CD14-positive monocyte (primary cell): Measurements from ENCODE around the gene PIP5K1A. TPM values are rescaled to one million over a fixed set of nuclear protein-coding genes. Genes with fewer than 3 reads are reported as not detected.

ENCODE experiments used
- DNase-seq, 3 donors: peaks; one replicate each; pipeline ENCODE4 v3.0.0-alpha.2; 2011 to 2022
- H2AFZ ChIP-seq: 2 replicates; pipeline ENCODE4 v1.6.0; 2012; ENCODE audit warnings: mild to moderate bottlenecking, low read depth, low read length, inconsistent platforms; ENCODE audit not compliant: insufficient read depth, poor library complexity, severe bottlenecking
- H3K27ac ChIP-seq, 2 donors: 1 replicate in 1 of 2; 2 replicates in 1 of 2; pipeline ENCODE4 v1.5.1; 2012 to 2013; ENCODE audit warnings: low read length in 2 of 2, control low read depth in 1 of 2, inconsistent platforms in 1 of 2, low read depth in 1 of 2, mild to moderate bottlenecking in 1 of 2
- H3K27me3 ChIP-seq, 2 donors: one replicate each; pipeline versions ENCODE4 v1.6.0 to v1.6.1; 2011 to 2013; ENCODE audit warnings: low read length in 2 of 2; ENCODE audit not compliant: control insufficient read depth in 2 of 2, insufficient read depth in 2 of 2
- H3K36me3 ChIP-seq, 2 donors: replicated peaks in 1 of 2; 1 replicate in 1 of 2; 2 replicates in 1 of 2; pipeline versions ENCODE4 v1.5.1 to v1.6.1; 2012 to 2013; ENCODE audit warnings: low read length in 2 of 2, control low read depth in 1 of 2, inconsistent platforms in 1 of 2, mild to moderate bottlenecking in 1 of 2; ENCODE audit not compliant: insufficient read depth in 2 of 2, control insufficient read depth in 1 of 2
- H3K4me1 ChIP-seq, 2 donors: 1 replicate in 1 of 2; 2 replicates in 1 of 2; pipeline versions ENCODE4 v1.5.1 to v1.6.1; 2012 to 2013; ENCODE audit warnings: low read length in 2 of 2, control low read depth in 1 of 2, inconsistent platforms in 1 of 2, mild to moderate bottlenecking in 1 of 2, moderate library complexity in 1 of 2; ENCODE audit not compliant: insufficient read depth in 2 of 2, control insufficient read depth in 1 of 2
- H3K4me2 ChIP-seq: replicated peaks from 2 replicates; pipeline ENCODE3; 2012; ENCODE audit warnings: low read length, moderate library complexity, mild to moderate bottlenecking; ENCODE audit not compliant: poor library complexity, severe bottlenecking; ENCODE audit errors: extremely low read depth
- H3K4me3 ChIP-seq, 3 experiments: fragments of 200-600 bp in 1 of 3; sonication (generic) in 1 of 3; replicated peaks in 1 of 3; 1 replicate in 2 of 3; 2 replicates in 1 of 3; pipeline ENCODE4 v1.5.1; 2011 to 2013; ENCODE audit warnings: low read length in 3 of 3, mild to moderate bottlenecking in 3 of 3, control low read depth in 2 of 3, low read depth in 2 of 3, inconsistent platforms in 1 of 3, moderate library complexity in 1 of 3
- H3K79me2 ChIP-seq: 2 replicates; pipeline ENCODE4 v1.6.0; 2012; ENCODE audit warnings: mild to moderate bottlenecking, control low read depth, inconsistent platforms, low read length, moderate library complexity; ENCODE audit not compliant: insufficient read depth
- H3K9ac ChIP-seq: 2 replicates; pipeline ENCODE4 v1.6.0; 2017; ENCODE audit warnings: low read length, mild to moderate bottlenecking; ENCODE audit not compliant: insufficient read depth, poor library complexity, severe bottlenecking
- H3K9me3 ChIP-seq, 2 donors: replicated peaks in 1 of 2; 1 replicate in 1 of 2; 2 replicates in 1 of 2; pipeline versions ENCODE4 v1.5.1 to v1.6.1; 2012 to 2013; ENCODE audit warnings: low read length in 2 of 2, control low read depth in 1 of 2; ENCODE audit not compliant: control insufficient read depth in 1 of 2, insufficient read depth in 1 of 2
- H4K20me1 ChIP-seq: 2 replicates; pipeline ENCODE4 v1.6.0; 2012; ENCODE audit warnings: mild to moderate bottlenecking, low read length, control low read depth, moderate library complexity; ENCODE audit not compliant: insufficient read depth
- H3K27ac Mint-ChIP-seq, 7 donors: one replicate each; pipeline ENCODE4 v1.8.0; 2020; ENCODE audit warnings: mild to moderate bottlenecking in 7 of 7, mixed read lengths in 7 of 7, moderate library complexity in 6 of 7, inconsistent platforms in 2 of 7
- H3K27me3 Mint-ChIP-seq, 3 donors: one replicate each; pipeline ENCODE4 v1.8.0; 2021 to 2022; ENCODE audit warnings: low read depth in 3 of 3, mild to moderate bottlenecking in 3 of 3, mixed read lengths in 3 of 3, moderate library complexity in 3 of 3, inconsistent platforms in 1 of 3
- H3K36me3 Mint-ChIP-seq, 2 donors: one replicate each; pipeline ENCODE4 v1.8.0; 2020; ENCODE audit warnings: mixed read lengths in 2 of 2, inconsistent platforms in 1 of 2, mild to moderate bottlenecking in 1 of 2
- H3K4me1 Mint-ChIP-seq: one replicate; pipeline ENCODE4 v1.8.0; 2020; ENCODE audit warnings: mild to moderate bottlenecking, mixed read lengths
- H3K4me3 Mint-ChIP-seq, 2 donors: one replicate each; pipeline ENCODE4 v1.8.0; 2020; ENCODE audit warnings: mild to moderate bottlenecking in 2 of 2, mixed read lengths in 2 of 2, moderate library complexity in 1 of 2
- H3K9me3 Mint-ChIP-seq, 7 donors: one replicate each; pipeline ENCODE4 v1.8.0; 2020 to 2022; ENCODE audit warnings: mixed read lengths in 7 of 7, mild to moderate bottlenecking in 6 of 7, moderate library complexity in 6 of 7, inconsistent platforms in 2 of 7
- CTCF ChIP-seq: fragments of 200-600 bp; IDR thresholded peaks from one replicate; pipeline ENCODE4 v1.8.0; 2022; ENCODE audit warnings: antibody characterized with exemption, mild to moderate bottlenecking
- WGBS: methylation state at CpG from one replicate; pipeline ENCODE4 v1.1.5; 2013; ENCODE audit warnings: missing lambda C conversion rate; ENCODE audit not compliant: insufficient coverage; 5-methylcytosine and 5-hydroxymethylcytosine counted together
- intact Hi-C, 2 donors: fragments of 100-400 bp; cut with micrococcal nuclease; formaldehyde crosslinking; loops; one replicate each; pipeline versions ENCODE4 v1.15.0 to v1.15.1; 2023
- polyA plus RNA-seq, 3 donors: library from polyadenylated mRNA; depleted of rRNA in 1 of 3; unstranded in 2 of 3; stranded (reverse) in 1 of 3; fragments of 300-500 nt in 2 of 3; fragments of >200 nt in 1 of 3; fragmentation: Illumina TruSeq in 2 of 3; gene quantifications; 1 replicate in 2 of 3; 2 replicates in 1 of 3; pipeline ENCODE4 v1.2.3, GENCODE V29; 2012 to 2021

The PIP5K1A gene
- polyA plus RNA-seq, 3 donors: 10.8 to 47.7 (median 11.7) TPM

DNA sequence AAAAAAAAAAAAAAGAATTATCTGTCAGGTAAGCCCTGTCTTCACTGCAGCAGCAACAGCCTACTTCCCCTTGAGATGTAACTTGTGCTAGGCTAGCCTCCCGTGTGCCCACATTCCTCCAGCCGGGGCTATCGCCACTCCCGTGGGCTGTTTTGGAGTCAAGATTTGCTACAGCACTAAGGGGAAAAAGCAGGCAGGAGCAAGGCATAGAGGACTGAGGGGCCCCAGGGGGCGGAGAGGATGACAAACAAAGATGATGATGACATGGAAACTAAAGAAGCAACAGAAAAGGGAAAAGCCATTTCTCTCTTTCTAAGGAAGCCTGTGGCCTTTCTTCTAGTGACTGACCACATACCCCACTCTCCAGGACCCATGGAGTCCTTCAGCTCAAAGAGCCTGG lies 40.0 kb upstream of the PIP5K1A start:
- whole genome bisulfite sequencing: 0% methylated on average over 3 of the region's 5 CpGs
- H3K27me3 Mint-ChIP-seq: peaks cover 0 to 7% (median 0%) of the 10 kb centered on the region in 3 donors
- H3K79me2 ChIP-seq: peaks cover 66% of the 10 kb centered on the region
- H3K36me3 Mint-ChIP-seq: peaks cover 36 to 45% of the 10 kb centered on the region in 2 donors
- H3K9ac ChIP-seq: peak overlapping the region; percentile 52
- H3K4me1 ChIP-seq: peaks cover 54 to 65% of the 10 kb centered on the region in 2 donors
- no peak for TF ChIP-seq CTCF
- peak overlapping the region; percentile 98 for H3K4me3 Mint-ChIP-seq
- peak in 1 of 3 donors; percentile 37 for DNase-seq
- peak overlapping the region; percentile 60 to 79 for H3K27ac ChIP-seq
- H2AFZ ChIP-seq: peak overlapping the region; percentile 15
- peak overlapping the region; percentile 74 to 91 (median 91) for H3K4me3 ChIP-seq
- no peaks in the 10 kb centered on the region for H3K27me3 ChIP-seq
- H4K20me1 ChIP-seq: peaks cover 67% of the 10 kb centered on the region
- peaks cover 13 to 43% of the 10 kb centered on the region in 2 donors for H3K36me3 ChIP-seq
- peak overlapping the region; percentile 88 for H3K4me2 ChIP-seq
- peaks cover 62% of the 10 kb centered on the region for H3K4me1 Mint-ChIP-seq
- H3K27ac Mint-ChIP-seq: peak overlapping the region; percentile 86 to 96 (median 92)
- intact Hi-C loops: loop anchor here in 1 of 2 donors (5.0 kb wide), 2 partner anchors 131 to 396 kb away; no protein-coding TSS in a partner anchor
- no peaks in the 10 kb centered on the region for H3K9me3 ChIP-seq
- no peaks in the 10 kb centered on the region for H3K9me3 Mint-ChIP-seq

- Mint-ChIP-seq H3K4me3 (peak overlapping the region; percentile 98), H3K36me3 (peaks cover 36 to 50% of the 10 kb centered on the region in 2 donors), H3K27me3 (peaks cover 0 to 7% (median 0%) of the 10 kb centered on the region in 3 donors), H3K4me1 (peaks cover 62% of the 10 kb centered on the region), H3K27ac (peak overlapping the region; percentile 86 to 96 (median 92)), H3K9me3 (no peaks in the 10 kb centered on the region)
- intact Hi-C loops: loop anchor here in 1 of 2 donors (5.0 kb wide), 2 partner anchors 132 to 396 kb away; no protein-coding TSS in a partner anchor
- Histone ChIP-seq H3K36me3 (peaks cover 17 to 48% of the 10 kb centered on the region in 2 donors), H3K9ac (peak overlapping the region; percentile 52), H3K4me2 (peak overlapping the region; percentile 88), H3K9me3 (no peaks in the 10 kb centered on the region), H4K20me1 (peaks cover 72% of the 10 kb centered on the region), H3K4me1 (peaks cover 54 to 65% of the 10 kb centered on the region in 2 donors), H3K27me3 (no peaks in the 10 kb centered on the region), H3K4me3 (peak overlapping the region; percentile 74 to 91 (median 91)), H2AFZ (no peak overlapping the region), H3K79me2 (peaks cover 69% of the 10 kb centered on the region), H3K27ac (peak overlapping the region; percentile 60 to 79)
- peak in 1 of 3 donors; percentile 34 for DNase-seq
- 69% methylated on average over 21 of the region's 22 CpGs for WGBS
- no peak for TF ChIP-seq CTCF
These were observed 39.6 kb upstream of the PIP5K1A start for GRCh38 chr1:151158751-151159251.
